ENCODE results near the gene SCYGR4. TPM values are rescaled to one million over a fixed set of nuclear protein-coding genes. Genes with fewer than 3 reads are reported as not detected.

SCYGR4 gene
- polyA plus RNA-seq, 1 donor from 2014 or later: not detected

DNA sequence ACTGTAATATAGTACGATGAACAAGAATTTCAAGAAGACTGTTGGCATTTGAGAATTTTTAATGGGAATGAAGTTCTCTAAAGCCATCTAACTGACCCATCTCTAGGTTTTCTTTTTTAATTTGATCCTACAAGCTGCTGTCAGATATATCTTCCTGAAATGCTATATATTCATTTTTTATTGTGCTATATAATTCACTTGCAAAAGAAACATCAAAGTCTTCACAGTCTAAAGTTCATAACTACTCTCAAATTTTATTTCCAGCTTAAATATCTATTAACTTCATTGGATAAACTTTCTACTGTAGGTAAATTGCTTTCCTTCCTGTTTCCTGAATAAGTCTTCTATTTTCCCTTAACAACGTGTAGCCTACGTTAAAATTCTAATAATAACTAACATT is 14.9 kb upstream of the SCYGR4 start:
- H3K27ac ChIP-seq (ENCODE audit: low read length): no peak overlapping the region
- H3F3A ChIP-seq (ENCODE audit: insufficient read depth, low read length, poor library complexity, severe bottlenecking): no peaks in the 10 kb centered on the region
- no peaks in the 10 kb centered on the region for H3K27me3 ChIP-seq (ENCODE audit: insufficient read depth, low read depth, low read length)
- H3K79me2 ChIP-seq (replicated peaks; ENCODE audit: insufficient read depth, low read length): no peaks in the 10 kb centered on the region
- no peaks in the 10 kb centered on the region for H3K9me3 ChIP-seq (ENCODE audit: low read length)
- no peaks in the 10 kb centered on the region for H4K20me1 ChIP-seq (ENCODE audit: insufficient read depth)
- H3K36me3 ChIP-seq (ENCODE audit: insufficient read depth, low read length): no peaks in the 10 kb centered on the region
- TF ChIP-seq POLR2AphosphoS5 (IDR thresholded peaks at IDR 0.05): no peak
- H3K9me2 ChIP-seq (ENCODE audit: insufficient read depth, low read length): no peaks in the 10 kb centered on the region
- no peak overlapping the region for H3K4me2 ChIP-seq (ENCODE audit: low read length)
- H3K4me3 ChIP-seq (ENCODE audit: low read length): no peak overlapping the region
- no peak overlapping the region for H2AFZ ChIP-seq (ENCODE audit: low read depth, low read length)
- H3K9ac ChIP-seq (ENCODE audit: low read length): no peak overlapping the region

GRCh38 chr2:227606476-227606875 is 10.8 kb upstream of the SCYGR4 start:
- Histone ChIP-seq H4K20me1 (ENCODE audit: insufficient read depth) (no peaks in the 10 kb centered on the region), H3K9me3 (ENCODE audit: low read length) (no peaks in the 10 kb centered on the region), H2AFZ (ENCODE audit: low read depth, low read length) (no peak overlapping the region), H3K9me2 (ENCODE audit: insufficient read depth, low read length) (no peaks in the 10 kb centered on the region), H3K36me3 (ENCODE audit: insufficient read depth, low read length) (no peaks in the 10 kb centered on the region), H3K9ac (ENCODE audit: low read length) (no peak overlapping the region), H3K4me3 (ENCODE audit: low read length) (no peak overlapping the region), H3K79me2 (replicated peaks; ENCODE audit: insufficient read depth, low read length) (no peaks in the 10 kb centered on the region), H3K27ac (ENCODE audit: low read length) (no peak overlapping the region), H3K27me3 (ENCODE audit: insufficient read depth, low read depth, low read length) (no peaks in the 10 kb centered on the region), H3F3A (ENCODE audit: insufficient read depth, low read length, poor library complexity, severe bottlenecking) (no peaks in the 10 kb centered on the region), H3K4me2 (ENCODE audit: low read length) (no peak overlapping the region)
- TF ChIP-seq TAF1 (IDR thresholded peaks at IDR 0.05; ENCODE audit: low read depth) (no peak), EZH2 (IDR thresholded peaks at IDR 0.05; ENCODE audit: borderline replicate concordance, insufficient read depth, low read length, poor library complexity, severe bottlenecking) (no peak), POLR2AphosphoS5 (IDR thresholded peaks at IDR 0.05) (no peak), MXI1 (conservative IDR thresholded peaks at IDR 0.05; ENCODE audit: poor library complexity, severe bottlenecking) (no peak), EP300 (conservative IDR thresholded peaks at IDR 0.05; ENCODE audit: poor library complexity, severe bottlenecking) (no peak), SMC3 (conservative IDR thresholded peaks at IDR 0.05; ENCODE audit: poor library complexity) (no peak), CTCF (IDR thresholded peaks at IDR 0.05; ENCODE audit: poor library complexity, severe bottlenecking) (no peak), REST (IDR thresholded peaks at IDR 0.05; ENCODE audit: borderline replicate concordance) (no peak), RAD21 (conservative IDR thresholded peaks at IDR 0.05) (no peak)

- Histone ChIP-seq H3K9me3 (ENCODE audit: low read length) (no peaks in the 10 kb centered on the region), H3K9ac (ENCODE audit: low read length) (no peak overlapping the region), H2AFZ (ENCODE audit: low read depth, low read length) (no peak overlapping the region), H3K4me3 (ENCODE audit: low read length) (no peak overlapping the region), H3K4me2 (ENCODE audit: low read length) (no peak overlapping the region), H4K20me1 (ENCODE audit: insufficient read depth) (no peaks in the 10 kb centered on the region), H3K36me3 (ENCODE audit: insufficient read depth, low read length) (no peaks in the 10 kb centered on the region), H3K27ac (ENCODE audit: low read length) (no peak overlapping the region), H3F3A (ENCODE audit: insufficient read depth, low read length, poor library complexity, severe bottlenecking) (no peaks in the 10 kb centered on the region), H3K79me2 (replicated peaks; ENCODE audit: insufficient read depth, low read length) (no peaks in the 10 kb centered on the region), H3K9me2 (ENCODE audit: insufficient read depth, low read length) (no peaks in the 10 kb centered on the region), H3K27me3 (ENCODE audit: insufficient read depth, low read depth, low read length) (no peaks in the 10 kb centered on the region)
- TF ChIP-seq REST (IDR thresholded peaks at IDR 0.05; ENCODE audit: borderline replicate concordance) (no peak), RAD21 (conservative IDR thresholded peaks at IDR 0.05) (no peak), SMC3 (conservative IDR thresholded peaks at IDR 0.05; ENCODE audit: poor library complexity) (no peak), MXI1 (conservative IDR thresholded peaks at IDR 0.05; ENCODE audit: poor library complexity, severe bottlenecking) (no peak), EZH2 (IDR thresholded peaks at IDR 0.05; ENCODE audit: borderline replicate concordance, insufficient read depth, low read length, poor library complexity, severe bottlenecking) (no peak), EP300 (conservative IDR thresholded peaks at IDR 0.05; ENCODE audit: poor library complexity, severe bottlenecking) (no peak), POLR2AphosphoS5 (IDR thresholded peaks at IDR 0.05) (no peak), TAF1 (IDR thresholded peaks at IDR 0.05; ENCODE audit: low read depth) (no peak), CTCF (IDR thresholded peaks at IDR 0.05; ENCODE audit: poor library complexity, severe bottlenecking) (no peak)
Observed at GRCh38 chr2:227607941-227608340, 9.4 kb upstream of the SCYGR4 start.
